CD4-positive, alpha-beta T cell treated with Interleukin-12 subunit alpha and Interleukin-12 subunit beta, for 1 hour (primary cell): Measurements from ENCODE around the gene KIR3DL2.
"Not testable (repeated sequence)": the region's sequence is repeated elsewhere in the genome, so short reads cannot be mapped to it uniquely, and the experiment has no call there.

Experiments
- DNase-seq: peaks from one replicate; pipeline ENCODE4 v3.0.0-alpha.2; 2020

Gene KIR3DL2

GRCh38 chr19:54873990-54874389, 23.7 kb downstream of the KIR3DL2 start, which contains the start of gene FCAR:
FCAR (plus strand) TSS chr19:54874235; CDS start chr19:54874290, 55 bp downstream.
- DNase-seq, result no peak

- no peak for DNase-seq
Measured at GRCh38 chr19:54875506-54875905, 25.3 kb downstream of the KIR3DL2 start.

GRCh38 chr19:54877471-54877870, 27.2 kb downstream of the KIR3DL2 start:
- no peak for DNase-seq

- no peak for DNase-seq
Measured at GRCh38 chr19:54881884-54882283, 31.6 kb downstream of the KIR3DL2 start.

- DNase-seq, result peak; percentile 17
Measured at GRCh38 chr19:54882758-54883157, 32.5 kb downstream of the KIR3DL2 start.

- DNase-seq, result no peak
Measured at GRCh38 chr19:54883228-54883627, 33.0 kb downstream of the KIR3DL2 start.

- no peak for DNase-seq
Measured at GRCh38 chr19:54888239-54888638, 38.0 kb downstream of the KIR3DL2 start.

- no peak for DNase-seq
Measured at GRCh38 chr19:54889566-54889965, 39.3 kb downstream of the KIR3DL2 start.

GRCh38 chr19:54893406-54893805, 43.2 kb downstream of the KIR3DL2 start:
- no peak for DNase-seq

GRCh38 chr19:54894106-54894505, 43.9 kb downstream of the KIR3DL2 start:
- DNase-seq, result not testable (repeated sequence)

GRCh38 chr19:54896036-54896435, 45.8 kb downstream of the KIR3DL2 start:
- no peak for DNase-seq

- DNase-seq, result not testable (repeated sequence)
Measured at GRCh38 chr19:54898685-54899084, 48.4 kb downstream of the KIR3DL2 start.

GRCh38 chr19:54899646-54900045, 49.4 kb downstream of the KIR3DL2 start:
- DNase-seq, result not testable (repeated sequence)

GRCh38 chr19:54901153-54901552, 50.9 kb downstream of the KIR3DL2 start:
- DNase-seq, result not testable (repeated sequence)

- DNase-seq, result no peak
Measured at GRCh38 chr19:54902061-54902460, 51.8 kb downstream of the KIR3DL2 start.

GRCh38 chr19:54903303-54903702, 53.1 kb downstream of the KIR3DL2 start:
- DNase-seq, result no peak

GRCh38 chr19:54904261-54904660, 54.0 kb downstream of the KIR3DL2 start:
- DNase-seq, result not testable (repeated sequence)

GRCh38 chr19:54905421-54905802, 55.2 kb downstream of the KIR3DL2 start:
- DNase-seq, result no peak

GRCh38 chr19:54905803-54906511, 55.7 kb downstream of the KIR3DL2 start, which contains the start of gene NCR1:
NCR1 (plus strand) TSS chr19:54906148; CDS start chr19:54906188, 40 bp downstream.
- peak; percentile 28 for DNase-seq

GRCh38 chr19:54906819-54907218, 56.6 kb downstream of the KIR3DL2 start:
- DNase-seq, result no peak

- DNase-seq, result not testable (repeated sequence)
Measured at GRCh38 chr19:54907899-54908298, 57.7 kb downstream of the KIR3DL2 start.
